T-helper 1 cell treated with Interleukin-12 subunit alpha and Interleukin-12 subunit beta and Interleukin-4 antibody, amounts not matched to agents 30 μg/mL and 1 μg/mL, for 36 hours (primary cell): ENCODE measurements around the gene VANGL2.

Experiments used
- H3K27ac Mint-ChIP-seq: one replicate; pipeline ENCODE4 v1.8.0; 2021; ENCODE audit warnings: mild to moderate bottlenecking, mixed read lengths
- H3K27me3 Mint-ChIP-seq: one replicate; pipeline ENCODE4 v1.8.0; 2021; ENCODE audit warnings: low read depth, mixed read lengths
- H3K36me3 Mint-ChIP-seq: one replicate; pipeline ENCODE4 v1.8.0; 2021; ENCODE audit warnings: low read depth, mixed read lengths
- H3K4me1 Mint-ChIP-seq: one replicate; pipeline ENCODE4 v1.8.0; 2021; ENCODE audit warnings: low read depth, mixed read lengths
- H3K4me3 Mint-ChIP-seq: one replicate; pipeline ENCODE4 v1.8.0; 2021; ENCODE audit warnings: mild to moderate bottlenecking, moderate library complexity, mixed read lengths
- H3K9me3 Mint-ChIP-seq: one replicate; pipeline ENCODE4 v1.8.0; 2021; ENCODE audit warnings: mixed read lengths

VANGL2 gene

GRCh38 chr1:160406131-160406968, 6.0 kb downstream of the VANGL2 start:
- no peaks in the 10 kb centered on the region for H3K9me3 Mint-ChIP-seq
- H3K27ac Mint-ChIP-seq, result no peak overlapping the region
- H3K4me1 Mint-ChIP-seq, result no peaks in the 10 kb centered on the region
- no peak overlapping the region for H3K4me3 Mint-ChIP-seq
- peaks cover 28% of the 10 kb centered on the region for H3K27me3 Mint-ChIP-seq
- H3K36me3 Mint-ChIP-seq, result no peaks in the 10 kb centered on the region

- H3K9me3 Mint-ChIP-seq, result no peaks in the 10 kb centered on the region
- no peak overlapping the region for H3K27ac Mint-ChIP-seq
- H3K36me3 Mint-ChIP-seq, result no peaks in the 10 kb centered on the region
- no peak overlapping the region for H3K4me3 Mint-ChIP-seq
- H3K4me1 Mint-ChIP-seq, result no peaks in the 10 kb centered on the region
- H3K27me3 Mint-ChIP-seq, result peaks cover 10% of the 10 kb centered on the region
These were observed 7.8 kb downstream of the VANGL2 start for GRCh38 chr1:160407839-160408801.

- H3K27me3 Mint-ChIP-seq, result peaks cover 6% of the 10 kb centered on the region
These were observed 8.5 kb downstream of the VANGL2 start for GRCh38 chr1:160408864-160409263.

GRCh38 chr1:160409486-160409885, 9.1 kb downstream of the VANGL2 start:
- H3K27me3 Mint-ChIP-seq, result peaks cover 9% of the 10 kb centered on the region
- H3K9me3 Mint-ChIP-seq, result no peaks in the 10 kb centered on the region
- H3K4me3 Mint-ChIP-seq, result no peak overlapping the region
- no peak overlapping the region for H3K27ac Mint-ChIP-seq
- no peaks in the 10 kb centered on the region for H3K36me3 Mint-ChIP-seq
- no peaks in the 10 kb centered on the region for H3K4me1 Mint-ChIP-seq

More at GRCh38 chr1:160408864-160409263, 8.5 kb downstream of the VANGL2 start:
- Mint-ChIP-seq H3K36me3 (no peaks in the 10 kb centered on the region), H3K27ac (no peak overlapping the region), H3K9me3 (no peaks in the 10 kb centered on the region), H3K4me1 (no peaks in the 10 kb centered on the region), H3K4me3 (no peak overlapping the region)

GRCh38 chr1:160410406-160411005, 10.1 kb downstream of the VANGL2 start:
- Mint-ChIP-seq H3K4me1 (peaks cover 2% of the 10 kb centered on the region), H3K27me3 (peaks cover 6% of the 10 kb centered on the region), H3K4me3 (no peak overlapping the region), H3K36me3 (no peaks in the 10 kb centered on the region), H3K27ac (no peak overlapping the region), H3K9me3 (no peaks in the 10 kb centered on the region)

- no peak overlapping the region for H3K27ac Mint-ChIP-seq
- peaks cover 2% of the 10 kb centered on the region for H3K4me1 Mint-ChIP-seq
- no peaks in the 10 kb centered on the region for H3K36me3 Mint-ChIP-seq
- H3K9me3 Mint-ChIP-seq, result no peaks in the 10 kb centered on the region
- H3K27me3 Mint-ChIP-seq, result peaks cover 6% of the 10 kb centered on the region
- H3K4me3 Mint-ChIP-seq, result no peak overlapping the region
These were observed 11.1 kb downstream of the VANGL2 start for GRCh38 chr1:160411271-160412027.

- no peaks in the 10 kb centered on the region for H3K9me3 Mint-ChIP-seq
These were observed 11.6 kb downstream of the VANGL2 start for GRCh38 chr1:160412028-160412362.

GRCh38 chr1:160413716-160414115, 13.4 kb downstream of the VANGL2 start:
- Mint-ChIP-seq H3K9me3 (no peaks in the 10 kb centered on the region), H3K27me3 (peaks cover 6% of the 10 kb centered on the region), H3K4me3 (no peak overlapping the region), H3K27ac (no peak overlapping the region), H3K4me1 (peaks cover 2% of the 10 kb centered on the region), H3K36me3 (no peaks in the 10 kb centered on the region)

More at GRCh38 chr1:160412028-160412362, 11.6 kb downstream of the VANGL2 start:
- peaks cover 2% of the 10 kb centered on the region for H3K4me1 Mint-ChIP-seq
- H3K36me3 Mint-ChIP-seq, result no peaks in the 10 kb centered on the region
- peaks cover 6% of the 10 kb centered on the region for H3K27me3 Mint-ChIP-seq
- no peak overlapping the region for H3K4me3 Mint-ChIP-seq
- no peak overlapping the region for H3K27ac Mint-ChIP-seq

GRCh38 chr1:160414881-160415280, 14.5 kb downstream of the VANGL2 start:
- no peaks in the 10 kb centered on the region for H3K36me3 Mint-ChIP-seq
- H3K4me3 Mint-ChIP-seq, result no peak overlapping the region
- H3K4me1 Mint-ChIP-seq, result peaks cover 2% of the 10 kb centered on the region
- peaks cover 13% of the 10 kb centered on the region for H3K27me3 Mint-ChIP-seq
- H3K9me3 Mint-ChIP-seq, result no peaks in the 10 kb centered on the region
- H3K27ac Mint-ChIP-seq, result peak overlapping the region; percentile 29

- H3K27me3 Mint-ChIP-seq, result peaks cover 13% of the 10 kb centered on the region
- H3K27ac Mint-ChIP-seq, result no peak overlapping the region
- peaks cover 2% of the 10 kb centered on the region for H3K4me1 Mint-ChIP-seq
- no peaks in the 10 kb centered on the region for H3K9me3 Mint-ChIP-seq
- H3K4me3 Mint-ChIP-seq, result no peak overlapping the region
- no peaks in the 10 kb centered on the region for H3K36me3 Mint-ChIP-seq
These were observed 15.4 kb downstream of the VANGL2 start for GRCh38 chr1:160415696-160416290.

GRCh38 chr1:160416369-160416768, 16.0 kb downstream of the VANGL2 start:
- H3K4me3 Mint-ChIP-seq, result no peak overlapping the region
- peaks cover 2% of the 10 kb centered on the region for H3K4me1 Mint-ChIP-seq
- no peak overlapping the region for H3K27ac Mint-ChIP-seq
- H3K9me3 Mint-ChIP-seq, result no peaks in the 10 kb centered on the region
- peaks cover 13% of the 10 kb centered on the region for H3K27me3 Mint-ChIP-seq
- H3K36me3 Mint-ChIP-seq, result no peaks in the 10 kb centered on the region

- peaks cover 13% of the 10 kb centered on the region for H3K27me3 Mint-ChIP-seq
- no peaks in the 10 kb centered on the region for H3K36me3 Mint-ChIP-seq
These were observed 18.1 kb downstream of the VANGL2 start for GRCh38 chr1:160418483-160418882.

GRCh38 chr1:160419150-160419837, 18.9 kb downstream of the VANGL2 start:
- Mint-ChIP-seq H3K36me3 (no peaks in the 10 kb centered on the region), H3K27ac (no peak overlapping the region), H3K4me1 (peaks cover 2% of the 10 kb centered on the region), H3K27me3 (peaks cover 8% of the 10 kb centered on the region), H3K4me3 (no peak overlapping the region), H3K9me3 (no peaks in the 10 kb centered on the region)

More at GRCh38 chr1:160418483-160418882, 18.1 kb downstream of the VANGL2 start:
- H3K9me3 Mint-ChIP-seq, result no peaks in the 10 kb centered on the region
- no peak overlapping the region for H3K27ac Mint-ChIP-seq
- H3K4me3 Mint-ChIP-seq, result no peak overlapping the region
- H3K4me1 Mint-ChIP-seq, result peaks cover 2% of the 10 kb centered on the region
